GM10266 (cell line): ENCODE results near the gene BCKDK.

ENCODE experiments used
- DNase-seq: peaks from one replicate; pipeline ENCODE4 v3.0.0; 2012; ENCODE audit errors: extremely low spot score
- CTCF ChIP-seq: IDR thresholded peaks from 2 replicates; pipeline ENCODE4 v1.5.1; 2012; ENCODE audit warnings: mild to moderate bottlenecking, low read depth; ENCODE audit not compliant: control insufficient read depth, insufficient read depth; ENCODE audit errors: missing control alignments

BCKDK gene

GRCh38 chr16:31108035-31108793 lies at the start of gene BCKDK:
Gene BCKDK, plus strand, starts transcription at chr16:31108386. Its CDS starts 838 bp downstream, at chr16:31109224.
- no peak for TF ChIP-seq CTCF
- peak; percentile 95 for DNase-seq

GRCh38 chr16:31061126-31061812 lies 46.9 kb upstream of the BCKDK start:
- no peak for TF ChIP-seq CTCF
- no peak for DNase-seq

- no peak for TF ChIP-seq CTCF
- DNase-seq = no peak
These were observed 46.3 kb upstream of the BCKDK start for GRCh38 chr16:31061813-31062440.

- DNase-seq = no peak
- no peak for TF ChIP-seq CTCF
These were observed 44.7 kb upstream of the BCKDK start for GRCh38 chr16:31063495-31063842.

- no peak for DNase-seq
- no peak for TF ChIP-seq CTCF
These were observed 44.2 kb upstream of the BCKDK start for GRCh38 chr16:31063843-31064611.

GRCh38 chr16:31064882-31065461 lies 43.2 kb upstream of the BCKDK start:
- DNase-seq = no peak
- TF ChIP-seq CTCF = no peak
